HepG2 (cell line): ENCODE data around the gene CDO1. TPM values are rescaled to one million over a fixed set of nuclear protein-coding genes. Genes with fewer than 3 reads are reported as not detected.

Experiments used
- ATAC-seq: fragments of 200-7000 bp; cut with Tn5 transposase; 3 replicates; pipeline ENCODE4 v1.9.1; 2020; ENCODE audit warnings: mild to moderate bottlenecking, moderate library complexity
- BruUV-seq: library from RNA; stranded (reverse); fragments of 400-500 nt; replicated peaks from 2 replicates; lab custom pipeline; 2021; lab: Mats Ljungman, UMichigan
- CTCF ChIA-PET: fragments of 300-600 bp; formaldehyde crosslinking; extraction: SDS; loops from one replicate; lab custom pipeline; 2021; ENCODE audit warnings: low total read pairs, inconsistent platforms, low intra/inter-chr PET ratio; lab: Yijun Ruan, JAX
- POLR2A ChIA-PET: fragments of 350-600 bp; sonication (Branson Sonifier 250); formaldehyde crosslinking; loops from one replicate; lab custom pipeline; 2020; ENCODE audit warnings: antibody characterized with exemption, inconsistent platforms; lab: Yijun Ruan, JAX
- DNase-seq: peaks from one replicate; pipeline ENCODE4 v3.0.0-alpha.2; 2015; ENCODE audit warnings: low spot score
- FAIRE-seq: peaks from 3 replicates; lab custom pipeline; 2011; peaks lifted over from hg19 to GRCh38; lab: Jason Lieb, UNC
- H2AFZ ChIP-seq: one replicate; pipeline ENCODE4 v1.6.1; 2011; ENCODE audit warnings: low read length, inconsistent platforms
- H3K27ac ChIP-seq: fragments of 300-600 bp; 3 replicates; pipeline ENCODE4 v1.8.0; 2011; ENCODE audit warnings: mixed run types, mild to moderate bottlenecking, mixed read lengths, low read length, inconsistent platforms; ENCODE audit not compliant: insufficient read depth; ENCODE audit errors: extremely low read length
- H3K27me3 ChIP-seq, 2 experiments: fragments of 200-600 bp in 1 of 2; 2 replicates in 1 of 2; 3 replicates in 1 of 2; pipeline versions ENCODE4 v1.6.0 to v1.8.0; 2011; ENCODE audit warnings: low read length in 2 of 2, mild to moderate bottlenecking in 2 of 2, moderate library complexity in 2 of 2, inconsistent platforms in 1 of 2; ENCODE audit not compliant: insufficient read depth in 2 of 2, control insufficient read depth in 1 of 2
- H3K36me3 ChIP-seq, 2 experiments: fragments of 200-600 bp in 1 of 2; replicated peaks in 1 of 2; 2 replicates in 1 of 2; 3 replicates in 1 of 2; pipeline versions ENCODE4 v1.5.1 to v1.8.0; 2011; ENCODE audit warnings: low read length in 2 of 2, inconsistent platforms in 1 of 2; ENCODE audit not compliant: insufficient read depth in 2 of 2, control insufficient read depth in 1 of 2
- H3K4me1 ChIP-seq: 2 replicates; pipeline ENCODE4 v1.5.1; 2012; ENCODE audit warnings: low read length, inconsistent platforms; ENCODE audit not compliant: insufficient read depth
- H3K4me2 ChIP-seq: 2 replicates; pipeline ENCODE4 v1.6.0; 2011; ENCODE audit warnings: low read depth, low read length, inconsistent platforms
- H3K4me3 ChIP-seq, 3 experiments: fragments of 200-600 bp in 1 of 3; sonication (generic), shearing (Covaris generic) in 1 of 3; replicated peaks in 1 of 3; 2 replicates each; pipeline ENCODE4 v1.5.1; 2011 to 2016; ENCODE audit warnings: low read length in 3 of 3, inconsistent platforms in 2 of 3, low read depth in 2 of 3, mild to moderate bottlenecking in 2 of 3, control low read depth in 1 of 3, mixed read lengths in 1 of 3; ENCODE audit not compliant: insufficient read depth in 1 of 3
- H3K79me2 ChIP-seq: one replicate; pipeline ENCODE4 v1.6.1; 2011; ENCODE audit warnings: low read length, inconsistent platforms; ENCODE audit not compliant: insufficient read depth
- H3K9ac ChIP-seq: 2 replicates; pipeline ENCODE4 v1.6.0; 2011; ENCODE audit warnings: mild to moderate bottlenecking, low read depth, low read length, inconsistent platforms; ENCODE audit not compliant: insufficient read depth
- H3K9me3 ChIP-seq: 2 replicates; pipeline ENCODE4 v1.5.1; 2012; ENCODE audit warnings: mild to moderate bottlenecking, low read length
- H4K20me1 ChIP-seq: 2 replicates; pipeline ENCODE4 v1.6.0; 2011; ENCODE audit warnings: inconsistent platforms, mild to moderate bottlenecking, low read length, moderate library complexity; ENCODE audit not compliant: insufficient read depth
- HMG20A ChIP-seq: IDR thresholded peaks from 2 replicates; pipeline ENCODE4 v1.6.1; 2016; ENCODE audit warnings: borderline replicate concordance
- HOXA3 ChIP-seq: sonication (generic); formaldehyde crosslinking; IDR thresholded peaks from 2 replicates; pipeline ENCODE4 v1.5.0; 2020; ENCODE audit warnings: missing genetic modification reagents
- KMT2A ChIP-seq: sonication (generic); formaldehyde crosslinking; IDR thresholded peaks from 2 replicates; pipeline ENCODE4 v1.4.0; 2020; ENCODE audit warnings: missing genetic modification reagents
- MAFF ChIP-seq: IDR thresholded peaks from 2 replicates; pipeline ENCODE4 v1.6.1; 2011; ENCODE audit warnings: low read depth, low read length, improper control_type of control experiment
- MAFK ChIP-seq, 2 experiments: IDR thresholded peaks in 1 of 2; conservative IDR thresholded peaks in 1 of 2; 2 replicates each; pipeline ENCODE4 v1.6.1; 2011; ENCODE audit warnings: improper control_type of control experiment in 2 of 2, low read length in 2 of 2
- NFIB ChIP-seq: sonication (generic); formaldehyde crosslinking; IDR thresholded peaks from 2 replicates; pipeline ENCODE4 v1.9.0; 2021; ENCODE audit warnings: missing genetic modification reagents, mild to moderate bottlenecking, borderline replicate concordance
- NFKB2 ChIP-seq: sonication (generic); formaldehyde crosslinking; IDR thresholded peaks from 2 replicates; pipeline ENCODE4 v1.4.0; 2020; ENCODE audit warnings: missing genetic modification reagents, borderline replicate concordance
- NFKBIZ ChIP-seq: IDR thresholded peaks from 2 replicates; pipeline ENCODE4 v1.6.1; 2018; ENCODE audit warnings: missing genetic modification reagents, missing compliant biosample characterization
- NONO ChIP-seq, 2 experiments: fragments of 450-650 bp in 1 of 2; sonication (generic) in 1 of 2; formaldehyde crosslinking in 1 of 2; IDR thresholded peaks in 1 of 2; conservative IDR thresholded peaks in 1 of 2; 2 replicates each; pipeline versions ENCODE4 v1.6.1 to v1.8.0; 2017 to 2022; ENCODE audit warnings: mild to moderate bottlenecking in 1 of 2, missing genetic modification reagents in 1 of 2, moderate library complexity in 1 of 2
- ZNF670 ChIP-seq: sonication (generic); formaldehyde crosslinking; IDR thresholded peaks from 2 replicates; pipeline ENCODE4 v1.8.0; 2022; ENCODE audit warnings: mild to moderate bottlenecking, missing genetic modification reagents, borderline replicate concordance
- WGBS: methylation state at CpG from one replicate; pipeline ENCODE4 v1.1.6; 2017; ENCODE audit warnings: low lambda C conversion rate; 5-methylcytosine and 5-hydroxymethylcytosine counted together
- in situ Hi-C: cut with HindIII; loops from 2 replicates; pipeline ENCODE4 v1.10.0; 2017; ENCODE audit warnings: low pct_unique_long_range_greater_than_20kb; ENCODE audit not compliant: extremely low pct_ligation_motif_present
- intact Hi-C: fragments of 100-400 bp; cut with micrococcal nuclease; formaldehyde crosslinking; loops from one replicate; pipeline ENCODE4 v1.10.0; 2022; ENCODE audit not compliant: unreplicated experiment
- polyA plus RNA-seq, 8 experiments: library from polyadenylated mRNA; depleted of rRNA in 3 of 8; stranded (reverse) in 7 of 8; unstranded in 1 of 8; fragments of >200 nt; fragmentation: Illumina TruSeq in 4 of 8; extraction: Trizol in 4 of 8; gene quantifications; 2 replicates each; pipeline versions ENCODE4 v1.2.1 to v1.2.3, GENCODE V29; 2011 to 2016; ENCODE audit warnings: low read depth in 4 of 8, missing spikeins in 1 of 8, mixed read lengths in 1 of 8; ENCODE audit not compliant: insufficient read depth in 1 of 8
- total RNA-seq, 5 experiments: library from RNA; depleted of rRNA; stranded (reverse); fragments of >200 nt; fragmentation: Illumina TruSeq; extraction: Trizol; gene quantifications; 2 replicates each; pipeline ENCODE4 v1.2.3, GENCODE V29; 2016; ENCODE audit warnings: low read depth in 1 of 5
- TF ChIP-seq, protein P1 (sequence below): IDR thresholded peaks from 2 replicates; pipeline ENCODE4 v1.6.1; 2016; ENCODE audit warnings: low read depth
- TF ChIP-seq, protein P2 (sequence below): IDR thresholded peaks from 2 replicates; pipeline ENCODE4 v1.6.1; 2012; ENCODE audit warnings: low read depth, low read length, improper control_type of control experiment
- TF ChIP-seq, protein P3 (sequence below): sonication (generic); formaldehyde crosslinking; IDR thresholded peaks from 2 replicates; pipeline ENCODE4 v1.4.0; 2020; ENCODE audit warnings: mild to moderate bottlenecking, missing genetic modification reagents

Gene CDO1
- total and polyA plus RNA-seq, 2 of the 13 experiments (the other 11 are each of a cell fraction or from before 2014, with no cell fraction given) = 3.2 to 4.4 TPM

DNA sequence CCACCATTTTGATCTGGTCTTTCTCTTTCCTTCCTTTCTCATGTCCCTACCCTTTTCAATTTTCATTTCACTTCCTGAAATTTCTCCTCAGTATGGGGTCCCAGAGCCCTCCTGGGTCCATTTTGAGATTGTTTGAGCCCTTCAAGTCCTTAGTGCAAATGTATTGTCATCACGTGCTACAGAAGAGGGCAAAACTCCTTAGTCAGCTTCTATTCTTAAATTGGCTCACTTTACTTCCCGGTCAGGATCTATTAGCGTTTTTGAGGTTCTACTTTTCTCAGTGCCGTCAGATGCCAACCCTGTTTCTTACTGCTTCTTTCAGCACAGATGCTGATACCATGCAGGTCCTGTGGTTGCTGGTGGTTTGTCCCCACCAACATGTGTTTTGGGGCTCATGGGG, 19.0 kb upstream of the CDO1 start:
- 99% methylated on average over 4 of the region's 4 CpGs for WGBS
- intact Hi-C loops (loop anchor here (10.0 kb wide), 1 partner anchor 541 kb away; the partner anchor contains the start of gene CCDC112), in situ Hi-C loops (loop anchor here (10.0 to 25.0 kb wide), 2 partner anchors 227 to 291 kb away; partner anchors contain the start of gene FEM1C)
- no TSS peak for BruUV-seq
- POLR2A ChIA-PET = no interaction called here
- peaks cover 16% of the 10 kb centered on the region for H4K20me1 ChIP-seq
- H3K4me1 ChIP-seq = peaks cover 38% of the 10 kb centered on the region
- no peak overlapping the region for H3K4me3 ChIP-seq
- peaks cover 29% of the 10 kb centered on the region for H3K79me2 ChIP-seq
- H3K36me3 ChIP-seq = peaks cover 2 to 39% of the 10 kb centered on the region in 2 experiments; a peak in 4 of 5 replicates
- ATAC-seq (no peak), DNase-seq (no peak), FAIRE-seq (no peak)
- TF ChIP-seq ZNF670 (CRISPR knock-in tag) (no peak), MAFK (conservative IDR thresholded peaks at IDR 0.05 in 1 of 2, IDR thresholded peaks at IDR 0.05 in 1 of 2; ENCODE audit: low read length in 2 of 2) (peak; percentile 48 to 56; a peak in 2 of 4 replicates), MAFF (0 out of 2 replicates have a peak, but pooled peaks have one; percentile 14)
- H2AFZ ChIP-seq = no peak overlapping the region
- no peak overlapping the region for H3K27ac ChIP-seq
- no peak overlapping the region for H3K9ac ChIP-seq
- no peaks in the 10 kb centered on the region for H3K27me3 ChIP-seq
- no peaks in the 10 kb centered on the region for H3K9me3 ChIP-seq
- CTCF ChIA-PET = no interaction called here
- no peak overlapping the region for H3K4me2 ChIP-seq

DNA sequence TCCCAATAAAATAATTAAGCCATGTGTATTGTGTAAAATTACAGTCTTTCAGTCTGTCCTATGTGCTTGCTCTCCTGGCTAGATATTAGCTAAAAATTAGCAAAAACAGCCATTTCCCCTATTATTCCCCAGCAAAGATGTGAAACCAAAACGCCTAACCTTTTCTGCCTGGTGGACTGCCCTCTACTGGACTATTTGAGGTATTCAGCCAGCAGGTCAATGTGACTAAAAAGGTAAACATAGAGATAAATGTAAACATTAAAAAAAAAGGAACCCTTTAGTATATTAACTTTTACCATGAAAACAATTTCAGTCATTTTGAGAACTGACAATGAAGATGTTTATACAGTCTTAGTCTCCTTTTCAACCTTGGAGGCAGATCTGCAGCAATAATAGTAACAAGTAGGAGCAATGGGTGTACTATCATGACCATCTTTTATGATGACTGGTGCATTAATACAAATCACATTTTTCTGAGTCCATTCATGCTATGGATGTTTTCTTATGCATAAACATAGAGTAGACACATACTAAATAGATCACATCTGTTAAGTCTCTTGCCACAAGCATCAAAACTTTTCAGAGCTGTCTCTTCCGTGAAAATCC, 14.8 kb upstream of the CDO1 start:
- Histone ChIP-seq H3K27ac (no peak overlapping the region), H3K9me3 (no peaks in the 10 kb centered on the region), H3K9ac (no peak overlapping the region), H3K36me3 (peaks cover 3 to 26% of the 10 kb centered on the region in 2 experiments; a peak in 4 of 5 replicates), H3K79me2 (no peaks in the 10 kb centered on the region), H3K4me2 (no peak overlapping the region), H3K4me1 (peaks cover 24% of the 10 kb centered on the region), H3K4me3 (no peak overlapping the region), H3K27me3 (no peaks in the 10 kb centered on the region), H2AFZ (no peak overlapping the region), H4K20me1 (peaks cover 3% of the 10 kb centered on the region; the same call in 1 of the 2 replicates)
- intact Hi-C loops = loop anchor here (1.0 to 10.0 kb wide), 3 partner anchors 197 to 536 kb away; partner anchors contain the start of genes CCDC112 and TMED7
- BruUV-seq = no TSS peak
- FAIRE-seq = no peak
- ChIA-PET POLR2A (no interaction called here), CTCF (interaction anchor here (2.2 kb wide), 1 partner anchor 196 kb away, joined by 18 read pairs; no protein-coding TSS in a partner anchor)
- in situ Hi-C loops = loop anchor here (10.0 to 25.0 kb wide), 2 partner anchors 231 to 286 kb away; partner anchors contain the start of gene FEM1C
- peak; percentile 82 for ATAC-seq
- DNase-seq = peak; percentile 57
- WGBS = 48% methylated on average over 2 of the region's 2 CpGs
- TF ChIP-seq HMG20A (CRISPR knock-in tag) = peak; percentile 26; the same call in 1 of the 2 replicates
- TF ChIP-seq NFKB2 (CRISPR knock-in tag) = no peak
- TF ChIP-seq, protein P1, sequence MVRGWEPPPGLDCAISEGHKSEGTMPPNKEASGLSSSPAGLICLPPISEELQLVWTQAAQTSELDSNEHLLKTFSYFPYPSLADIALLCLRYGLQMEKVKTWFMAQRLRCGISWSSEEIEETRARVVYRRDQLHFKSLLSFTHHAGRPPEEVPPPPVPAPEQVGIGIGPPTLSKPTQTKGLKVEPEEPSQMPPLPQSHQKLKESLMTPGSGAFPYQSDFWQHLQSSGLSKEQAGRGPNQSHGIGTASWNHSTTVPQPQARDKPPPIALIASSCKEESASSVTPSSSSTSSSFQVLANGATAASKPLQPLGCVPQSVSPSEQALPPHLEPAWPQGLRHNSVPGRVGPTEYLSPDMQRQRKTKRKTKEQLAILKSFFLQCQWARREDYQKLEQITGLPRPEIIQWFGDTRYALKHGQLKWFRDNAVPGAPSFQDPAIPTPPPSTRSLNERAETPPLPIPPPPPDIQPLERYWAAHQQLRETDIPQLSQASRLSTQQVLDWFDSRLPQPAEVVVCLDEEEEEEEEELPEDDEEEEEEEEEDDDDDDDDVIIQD (CRISPR knock-in tag) = peak; percentile 45; the same call in 1 of the 2 replicates
- TF ChIP-seq, protein P2, sequence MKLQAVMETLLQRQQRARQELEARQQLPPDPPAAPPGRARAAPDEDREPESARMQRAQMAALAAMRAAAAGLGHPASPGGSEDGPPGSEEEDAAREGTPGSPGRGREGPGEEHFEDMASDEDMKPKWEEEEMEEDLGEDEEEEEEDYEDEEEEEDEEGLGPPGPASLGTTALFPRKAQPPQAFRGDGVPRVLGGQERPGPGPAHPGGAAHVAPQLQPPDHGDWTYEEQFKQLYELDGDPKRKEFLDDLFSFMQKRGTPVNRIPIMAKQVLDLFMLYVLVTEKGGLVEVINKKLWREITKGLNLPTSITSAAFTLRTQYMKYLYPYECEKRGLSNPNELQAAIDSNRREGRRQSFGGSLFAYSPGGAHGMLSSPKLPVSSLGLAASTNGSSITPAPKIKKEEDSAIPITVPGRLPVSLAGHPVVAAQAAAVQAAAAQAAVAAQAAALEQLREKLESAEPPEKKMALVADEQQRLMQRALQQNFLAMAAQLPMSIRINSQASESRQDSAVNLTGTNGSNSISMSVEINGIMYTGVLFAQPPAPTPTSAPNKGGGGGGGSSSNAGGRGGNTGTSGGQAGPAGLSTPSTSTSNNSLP = peak; percentile 82
- no peak for TF ChIP-seq NFKBIZ (CRISPR knock-in tag)
- no peak for TF ChIP-seq NONO (IDR thresholded peaks at IDR 0.05)
- no peak for TF ChIP-seq NONO (CRISPR knock-in tag; conservative IDR thresholded peaks at IDR 0.05)
- no peak for TF ChIP-seq NFIB
- no peak for TF ChIP-seq KMT2A (CRISPR knock-in tag)
- TF ChIP-seq, protein P3, sequence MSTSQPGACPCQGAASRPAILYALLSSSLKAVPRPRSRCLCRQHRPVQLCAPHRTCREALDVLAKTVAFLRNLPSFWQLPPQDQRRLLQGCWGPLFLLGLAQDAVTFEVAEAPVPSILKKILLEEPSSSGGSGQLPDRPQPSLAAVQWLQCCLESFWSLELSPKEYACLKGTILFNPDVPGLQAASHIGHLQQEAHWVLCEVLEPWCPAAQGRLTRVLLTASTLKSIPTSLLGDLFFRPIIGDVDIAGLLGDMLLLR (CRISPR knock-in tag) = no peak
- TF ChIP-seq HOXA3 (CRISPR knock-in tag) = no peak
